Measurements from ENCODE around the gene USE1. TPM values are rescaled to one million over a fixed set of nuclear protein-coding genes. Genes with fewer than 3 reads are reported as not detected.
A peak's percentile ranks its signal among the peaks of the same experiment; 100 is the strongest.

USE1 gene
- polyA plus RNA-seq, 3 donors: 41.1 to 61.7 (median 45.7) TPM

DNA sequence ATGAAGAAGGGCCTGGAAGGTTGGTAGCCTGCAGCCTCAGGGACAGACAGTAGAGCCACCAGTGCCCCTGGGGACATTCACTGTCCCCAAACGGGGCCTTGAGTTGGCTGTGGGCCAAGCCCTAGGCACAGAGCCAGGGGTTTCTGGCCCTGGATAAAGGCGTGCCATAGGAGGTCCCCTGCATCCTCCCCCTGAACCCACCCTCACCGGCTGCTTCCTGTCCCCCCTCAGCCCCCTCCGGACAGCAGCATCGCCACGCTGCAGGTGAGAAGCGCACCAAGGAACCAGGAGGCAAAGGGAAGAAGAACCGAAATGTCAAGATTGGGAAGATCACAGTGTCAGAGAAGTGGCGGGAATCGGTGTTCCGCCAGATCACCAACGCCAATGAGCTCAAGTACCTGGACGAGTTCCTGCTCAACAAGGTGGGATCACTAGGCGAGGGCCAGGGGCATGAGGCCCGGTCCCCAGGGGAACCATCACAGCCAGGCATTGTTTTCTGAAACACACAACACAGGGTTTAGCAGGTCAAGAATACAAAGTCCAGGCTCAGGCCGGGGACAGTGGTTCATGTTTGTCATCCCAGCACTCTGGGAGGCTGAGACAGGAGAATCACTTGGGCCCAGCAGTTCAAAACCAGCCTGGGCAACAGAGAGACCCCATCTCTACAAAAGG lies 14.6 kb upstream of the USE1 start:
- WGBS, 3 donors: 84 to 87% (median 85%) methylated on average over 16 of the region's 16 CpGs

GRCh38 chr19:17202249-17202648 lies 12.9 kb upstream of the USE1 start:
- 83 to 88% (median 86%) methylated on average over 9 of the region's 9 CpGs for WGBS, 3 donors
- no peak overlapping the region for H3K27ac ChIP-seq (ENCODE audit: low read depth, low read length)

More for the DNA sequence above, 14.6 kb upstream of the USE1 start:
- H3K27ac ChIP-seq (ENCODE audit: low read depth, low read length): no peak overlapping the region

- no peak overlapping the region for H3K27ac ChIP-seq (ENCODE audit: low read depth, low read length)
- 87 to 95% (median 91%) methylated on average over 17 of the region's 17 CpGs for WGBS, 3 donors
These were observed 12.4 kb upstream of the USE1 start for GRCh38 chr19:17202713-17203112.

DNA sequence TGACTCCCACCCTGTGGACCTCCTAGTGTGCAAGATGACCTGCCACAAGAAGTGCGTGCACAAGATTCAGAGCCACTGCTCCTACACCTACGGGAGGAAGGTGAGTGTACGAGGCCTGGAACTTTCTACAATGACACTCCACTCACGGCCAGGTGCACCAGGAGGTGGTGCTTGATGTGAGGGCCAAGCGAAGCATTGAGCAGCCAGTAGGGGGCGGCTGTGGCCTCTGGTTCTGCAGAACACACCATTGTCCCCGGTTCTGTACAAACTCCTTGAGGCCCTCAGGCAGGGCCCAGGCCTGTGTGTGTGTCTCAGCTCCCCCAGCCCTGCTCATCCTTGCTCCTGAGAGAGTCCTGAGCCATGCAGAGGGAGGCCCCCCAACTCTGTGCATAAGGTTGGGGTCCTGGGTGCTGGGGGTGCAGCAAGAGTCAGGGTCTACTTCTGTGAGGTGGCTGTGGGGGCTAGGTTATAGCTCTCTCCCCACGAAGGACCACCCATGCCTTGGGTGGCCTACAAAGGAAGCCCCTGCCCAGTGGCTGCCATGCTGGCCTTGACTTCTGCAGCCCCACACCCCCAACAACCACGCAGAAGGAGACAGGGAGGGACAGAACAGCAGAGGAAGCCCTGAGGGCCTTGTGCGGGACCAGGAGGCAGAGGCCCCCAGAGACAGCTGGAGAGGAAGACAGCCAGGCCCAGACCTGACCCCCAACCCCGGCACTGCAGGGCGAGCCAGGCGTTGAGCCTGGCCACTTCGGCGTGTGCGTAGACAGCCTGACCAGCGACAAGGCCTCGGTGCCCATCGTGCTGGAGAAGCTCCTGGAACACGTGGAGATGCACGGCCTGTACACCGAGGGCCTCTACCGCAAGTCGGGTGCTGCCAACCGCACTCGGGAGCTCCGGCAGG lies 9.7 kb upstream of the USE1 start:
- WGBS, 3 donors: 76 to 86% (median 83%) methylated on average over 27 of the region's 27 CpGs
- H3K27ac ChIP-seq (ENCODE audit: low read depth, low read length): no peak overlapping the region

DNA sequence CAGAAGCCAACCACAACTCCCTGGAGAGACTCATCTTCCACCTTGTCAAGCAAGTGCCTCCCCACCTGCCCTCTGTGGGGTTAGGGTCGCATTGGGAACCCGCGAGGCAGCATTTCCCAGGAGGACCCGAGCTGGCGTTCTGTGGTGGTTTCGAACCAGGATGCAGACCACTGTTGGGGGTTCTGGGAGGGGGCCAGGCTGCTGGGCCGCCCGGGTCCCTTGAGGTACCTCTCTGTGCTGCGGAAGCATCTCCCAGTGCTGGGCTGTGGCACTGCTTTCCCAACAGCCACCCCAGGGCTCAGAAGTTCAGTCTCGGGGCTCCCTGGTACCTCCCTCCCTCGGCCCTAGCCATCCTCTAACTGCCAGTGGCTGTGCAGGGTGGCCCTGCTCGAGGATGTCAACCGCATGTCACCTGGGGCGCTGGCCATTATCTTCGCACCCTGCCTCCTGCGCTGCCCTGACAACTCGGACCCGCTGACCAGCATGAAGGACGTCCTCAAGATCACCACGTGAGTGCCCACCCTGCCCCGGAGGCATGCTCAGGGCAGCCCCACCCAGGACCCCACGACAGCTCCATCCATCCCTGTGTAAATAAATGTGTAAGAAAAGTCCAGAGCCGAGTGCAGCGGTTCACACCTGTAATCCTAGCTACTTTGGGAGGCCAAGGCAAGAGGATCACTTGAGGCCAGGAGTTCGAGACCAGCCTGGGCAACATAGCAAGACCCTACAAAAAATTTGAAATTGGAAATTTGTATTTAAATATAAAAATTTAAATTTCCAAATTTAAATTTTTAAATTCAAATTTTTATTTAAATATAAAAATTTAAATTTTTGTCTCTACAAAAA lies 8.2 kb upstream of the USE1 start:
- WGBS, 3 donors: 94 to 96% (median 94%) methylated on average over 25 of the region's 25 CpGs
- H3K27ac ChIP-seq (ENCODE audit: low read depth, low read length): no peak overlapping the region

DNA sequence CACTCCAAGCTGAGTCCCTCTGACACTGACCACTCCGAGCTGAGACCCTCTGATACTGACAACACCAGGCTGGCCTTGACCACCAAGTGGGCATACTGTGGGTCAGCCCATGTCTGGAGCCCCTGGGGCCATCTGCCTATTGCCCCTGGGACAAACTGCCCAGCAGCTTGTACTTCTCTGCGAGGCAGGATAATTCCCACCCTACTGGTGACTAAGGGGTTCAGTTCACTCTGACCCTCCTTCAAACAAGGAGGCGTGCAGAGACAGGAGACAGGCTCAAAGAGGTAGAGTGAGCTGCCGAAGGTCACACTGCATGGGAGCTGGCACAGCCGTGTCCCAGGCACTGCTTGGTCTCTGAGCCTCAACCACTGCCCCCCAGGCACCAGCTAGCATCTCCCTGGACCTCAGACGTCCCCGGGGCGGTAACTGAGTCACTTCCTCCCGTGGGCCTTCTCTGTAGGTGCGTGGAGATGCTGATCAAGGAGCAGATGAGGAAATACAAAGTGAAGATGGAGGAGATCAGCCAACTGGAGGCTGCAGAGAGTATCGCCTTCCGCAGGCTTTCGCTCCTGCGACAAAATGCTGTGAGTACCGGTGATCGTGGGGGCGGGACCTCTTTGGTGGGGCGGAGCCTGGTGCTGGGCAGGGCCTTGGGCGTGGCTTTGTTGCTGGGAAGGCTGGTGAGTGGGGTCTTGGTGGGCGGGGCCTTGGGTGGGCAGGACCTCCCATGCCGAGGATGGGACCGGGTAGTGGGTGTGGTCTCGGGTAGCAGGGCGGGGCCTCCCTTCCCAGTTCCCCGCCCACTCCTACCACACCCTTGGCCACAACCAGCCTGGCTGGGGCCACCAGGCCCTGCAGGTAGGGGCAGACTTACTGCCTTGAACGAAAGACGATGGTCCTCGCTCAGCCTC lies 5.8 kb upstream of the USE1 start:
- H3K27ac ChIP-seq (ENCODE audit: low read depth, low read length): no peak overlapping the region
- 74 to 78% (median 76%) methylated on average over 28 of the region's 28 CpGs for WGBS, 3 donors

- H3K27ac ChIP-seq (ENCODE audit: low read depth, low read length): no peak overlapping the region
- whole genome bisulfite sequencing, 3 donors: 85 to 89% (median 88%) methylated on average over 14 of the region's 14 CpGs
These were observed 4.9 kb upstream of the USE1 start for GRCh38 chr19:17210296-17210695.

DNA sequence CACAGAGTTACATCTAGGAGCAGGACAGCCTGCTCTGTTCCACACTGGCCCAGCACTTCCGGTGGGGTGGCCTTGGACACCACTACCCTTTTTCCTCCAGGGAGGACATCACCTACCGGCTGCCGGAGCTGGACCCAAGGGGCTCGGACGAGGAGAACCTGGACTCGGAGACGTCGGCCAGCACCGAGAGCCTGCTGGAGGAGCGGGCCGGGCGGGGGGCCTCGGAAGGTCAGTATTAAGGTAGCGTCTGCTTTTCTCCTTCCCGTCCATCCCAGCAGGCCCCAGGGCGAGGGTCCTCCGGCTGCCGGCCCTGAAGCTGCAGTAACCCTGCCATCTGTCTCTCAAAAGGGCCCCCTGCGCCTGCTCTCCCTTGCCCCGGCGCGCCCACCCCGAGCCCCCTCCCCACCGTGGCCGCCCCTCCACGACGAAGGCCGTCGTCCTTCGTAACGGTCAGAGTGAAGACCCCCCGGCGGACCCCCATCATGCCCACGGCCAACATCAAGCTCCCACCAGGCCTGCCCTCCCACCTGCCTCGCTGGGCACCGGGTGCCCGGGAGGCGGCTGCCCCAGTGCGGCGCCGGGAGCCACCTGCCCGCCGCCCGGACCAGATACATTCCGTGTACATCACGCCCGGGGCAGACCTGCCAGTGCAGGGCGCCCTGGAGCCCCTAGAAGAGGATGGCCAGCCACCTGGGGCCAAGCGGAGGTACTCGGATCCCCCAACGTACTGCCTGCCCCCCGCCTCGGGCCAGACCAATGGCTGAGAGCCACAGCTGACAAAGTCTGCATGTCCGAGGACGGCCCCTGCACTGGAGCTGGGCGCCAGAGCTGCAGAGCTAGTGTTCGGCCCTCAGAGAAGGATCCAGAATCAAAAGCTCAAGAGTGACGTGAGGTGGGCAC lies 3.4 kb upstream of the USE1 start:
- 92 to 94% (median 93%) methylated on average over 50 to 58 of the region's 58 CpGs for WGBS, 3 donors
- no peak overlapping the region for H3K27ac ChIP-seq (ENCODE audit: low read depth, low read length)

DNA sequence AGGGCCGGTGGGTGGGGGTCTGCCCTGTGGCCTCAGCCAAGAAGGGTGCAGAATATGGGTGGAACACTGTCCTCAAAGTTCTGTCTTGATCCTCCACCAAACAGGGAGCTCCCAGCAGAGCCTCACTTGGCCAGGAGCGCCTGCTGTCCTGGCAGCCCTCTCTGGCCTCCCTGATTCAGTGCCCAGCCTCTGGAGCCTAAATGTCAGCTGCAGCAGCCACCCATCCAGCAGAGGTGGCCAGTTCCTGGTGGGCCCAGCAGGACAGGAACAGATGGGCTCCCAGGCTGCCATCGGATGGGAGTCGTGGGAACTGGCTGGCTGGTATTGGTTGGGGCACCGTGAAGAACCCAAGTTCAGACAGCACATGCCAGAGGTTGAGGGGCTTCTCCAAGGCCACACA lies 1.8 kb upstream of the USE1 start:
- WGBS, 3 donors: 73 to 91% (median 86%) methylated on average over 5 of the region's 5 CpGs
- H3K27ac ChIP-seq (ENCODE audit: low read depth, low read length): no peak overlapping the region

DNA sequence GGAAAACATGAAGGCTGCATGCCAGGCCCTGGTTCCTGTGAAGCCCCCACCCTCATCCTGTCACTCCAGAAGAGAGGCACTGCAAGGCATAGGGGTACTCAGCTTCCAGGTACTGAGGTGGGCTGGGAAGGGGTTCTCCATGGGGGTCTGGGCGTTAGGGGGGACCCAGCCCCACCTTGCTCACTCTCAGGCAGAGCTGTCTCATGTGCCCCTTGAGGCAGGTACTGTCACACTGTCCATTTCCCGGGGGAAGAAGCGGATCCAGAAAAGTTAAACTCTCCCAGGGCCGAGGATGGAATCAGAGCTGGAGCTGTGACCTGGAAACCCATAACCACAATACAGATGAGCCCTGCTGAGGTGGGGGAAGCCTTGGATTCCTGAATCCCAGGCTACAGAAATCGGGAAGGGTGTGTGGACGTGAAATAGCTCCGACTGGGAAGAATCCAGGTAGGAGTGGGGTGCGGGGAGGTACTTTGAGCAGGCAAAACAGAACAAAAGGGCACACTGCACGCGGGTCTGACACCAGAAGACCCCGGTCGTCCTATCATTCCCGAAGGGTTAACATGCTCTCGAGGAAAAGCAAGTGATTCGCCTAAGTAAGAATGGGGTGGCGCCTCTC lies 540 bp upstream of the USE1 start:
- 23 to 37% (median 32%) methylated on average over 16 of the region's 16 CpGs for WGBS, 3 donors

DNA sequence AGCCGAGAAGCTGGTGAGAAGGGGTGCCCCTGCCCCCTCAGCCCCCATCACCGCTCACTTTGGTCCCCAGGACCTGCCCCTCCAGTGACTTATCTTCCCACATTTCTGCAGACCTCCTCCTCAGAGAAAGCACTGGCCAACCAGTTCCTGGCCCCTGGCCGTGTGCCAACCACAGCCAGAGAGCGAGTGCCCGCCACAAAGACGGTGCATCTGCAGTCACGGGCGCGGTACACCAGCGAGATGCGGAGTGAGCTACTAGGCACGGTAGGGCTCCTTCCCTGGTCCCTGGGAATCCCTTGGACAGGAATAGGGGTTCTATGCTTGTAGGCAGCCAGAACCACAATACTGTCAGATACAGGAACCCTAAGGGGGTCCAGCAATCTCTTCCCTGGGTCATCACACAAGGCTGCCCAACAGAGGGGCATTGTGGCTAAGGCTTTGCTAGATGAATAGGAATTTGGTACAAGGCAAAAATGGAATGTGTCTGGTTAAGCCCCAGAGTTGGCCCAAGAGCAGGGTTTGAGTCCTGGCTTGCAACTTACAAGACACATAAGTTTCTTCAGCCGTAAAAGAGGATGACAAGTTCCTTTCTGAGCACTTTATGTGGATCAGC lies 1.0 kb downstream of the USE1 start:
- no peak overlapping the region for H3K27ac ChIP-seq (ENCODE audit: low read depth, low read length)
- 73 to 87% (median 76%) methylated on average over 13 of the region's 13 CpGs for WGBS, 3 donors

More for the DNA sequence above, 540 bp upstream of the USE1 start:
- H3K27ac ChIP-seq (ENCODE audit: low read depth, low read length): peak overlapping the region; percentile 28

DNA sequence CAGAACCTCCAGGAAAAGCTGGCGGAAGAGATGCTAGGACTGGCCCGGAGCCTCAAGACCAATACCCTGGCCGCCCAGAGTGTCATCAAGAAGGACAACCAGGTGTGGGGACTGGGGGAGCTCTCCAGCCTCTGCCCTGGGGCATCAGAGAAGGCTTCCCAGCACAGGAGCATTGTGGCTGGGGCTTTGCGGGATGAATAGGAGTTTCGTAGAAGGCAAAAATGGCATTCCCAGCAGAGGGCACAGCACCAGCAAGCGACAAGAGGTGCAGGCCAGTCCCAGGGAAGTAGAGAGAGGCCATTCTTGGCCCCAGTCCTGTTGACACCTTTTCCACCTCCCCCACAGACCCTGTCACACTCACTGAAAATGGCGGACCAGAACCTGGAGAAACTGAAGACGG lies 4.1 kb downstream of the USE1 start:
- 97 to 99% (median 97%) methylated on average over 8 of the region's 8 CpGs for WGBS, 3 donors
- H3K27ac ChIP-seq (ENCODE audit: low read depth, low read length): no peak overlapping the region

DNA sequence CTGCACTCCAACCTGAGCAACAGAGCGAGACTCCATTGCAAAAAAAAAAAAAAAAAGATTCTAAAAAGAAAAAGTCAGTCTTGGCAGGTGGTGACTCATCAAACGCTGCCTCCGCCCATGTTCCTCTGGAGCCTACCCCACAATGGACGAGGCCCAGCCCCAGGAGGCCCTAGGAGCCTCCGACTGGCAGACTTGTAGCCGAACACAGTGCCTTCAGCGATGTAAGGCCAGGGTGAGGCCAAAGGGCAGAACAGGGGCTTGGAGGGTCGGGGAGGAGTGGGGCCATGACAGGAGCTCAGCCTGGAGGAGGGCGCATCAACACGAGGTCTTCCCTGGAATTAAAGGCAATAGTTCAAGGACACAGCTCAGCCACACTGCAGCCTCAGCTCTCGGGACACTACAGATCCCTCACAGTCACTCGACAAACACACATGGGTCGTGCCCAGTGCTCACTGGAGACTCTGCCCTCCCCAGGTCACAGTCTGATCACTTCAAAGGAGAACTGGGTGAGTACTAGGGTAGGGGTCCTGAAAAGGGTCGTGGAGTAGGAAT lies 5.1 kb downstream of the USE1 start:
- 42 to 46% (median 43%) methylated on average over 14 of the region's 14 CpGs for WGBS, 3 donors
- no peak overlapping the region for H3K27ac ChIP-seq (ENCODE audit: low read depth, low read length)

DNA sequence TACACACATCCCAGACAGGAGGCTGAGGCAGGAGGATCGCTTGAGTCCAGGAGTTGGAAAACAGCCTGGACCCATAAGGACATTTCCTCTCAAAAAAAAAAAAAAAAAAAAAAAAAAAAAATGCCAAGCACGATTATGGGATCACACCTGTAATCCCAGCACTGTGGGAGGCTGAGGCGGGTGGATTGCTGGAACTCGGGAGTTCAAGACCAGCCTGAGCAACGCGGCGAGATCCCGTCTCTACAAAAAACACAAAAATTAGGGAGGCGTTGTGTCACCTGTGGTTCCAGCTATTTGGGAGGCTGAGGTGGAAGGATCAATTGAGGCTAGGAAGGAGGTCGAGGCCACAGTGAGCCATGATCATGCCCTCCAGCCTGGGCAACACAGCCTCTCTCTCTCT lies 9.9 kb downstream of the USE1 start:
- 83 to 85% (median 84%) methylated on average over 10 of the region's 10 CpGs for WGBS, 3 donors
- no peak overlapping the region for H3K27ac ChIP-seq (ENCODE audit: low read depth, low read length)

DNA sequence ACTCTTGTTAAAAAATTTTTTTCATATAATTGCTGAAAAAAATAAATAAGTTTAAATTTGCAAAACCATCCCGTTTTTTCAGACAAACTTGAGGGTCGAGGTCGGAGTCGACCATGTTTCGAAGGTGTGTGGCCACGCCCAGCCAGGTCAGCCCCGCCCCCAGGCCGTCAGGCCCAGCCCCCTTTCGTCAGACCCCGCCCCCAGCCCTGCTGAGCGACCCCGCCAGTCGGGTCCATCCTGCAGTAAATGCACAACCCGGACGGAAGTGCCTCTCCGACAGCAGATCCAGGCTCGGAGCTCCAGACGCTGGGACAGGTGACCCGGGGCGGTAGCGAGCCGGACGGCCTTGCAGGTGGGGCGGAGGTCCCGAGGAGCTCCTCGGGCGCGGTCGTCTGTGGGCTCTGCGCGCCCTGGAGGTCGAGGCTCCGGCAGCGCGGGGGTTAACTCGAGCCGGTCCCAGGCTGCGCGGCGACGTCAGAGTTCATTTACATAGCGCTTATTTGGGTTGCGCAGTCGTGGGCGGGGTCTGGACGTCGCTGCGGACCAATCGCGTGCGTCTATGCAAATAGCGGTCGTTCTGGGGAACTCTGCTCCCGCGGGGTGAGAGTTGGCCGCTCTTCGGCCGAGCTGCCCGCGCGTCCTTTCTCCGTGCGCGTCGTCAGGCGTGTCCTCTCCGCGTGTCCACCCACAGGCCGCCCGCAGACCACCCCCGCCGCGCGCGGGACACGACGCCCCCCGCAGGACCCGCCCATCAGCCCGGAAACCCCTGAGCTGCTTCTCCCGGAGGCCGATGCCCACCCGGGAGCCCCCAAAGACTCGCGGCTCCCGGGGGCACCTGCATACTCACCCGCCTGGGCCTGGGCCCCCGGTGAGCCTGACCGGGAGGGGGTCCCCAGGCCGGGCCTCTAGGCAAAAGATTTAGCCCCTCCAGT lies 11.1 kb downstream of the USE1 start, which contains the start of gene OCEL1:
Gene OCEL1 (plus strand): TSS at position 225 of the 932 bp plus-strand sequence. CDS start 22 bp downstream, at position 247.
- WGBS, 3 donors: 0 to 1% (median 0%) methylated on average over 64 to 90 of the region's 90 CpGs
- peak within 1 kb of the TSS; percentile 32 for H3K27ac ChIP-seq (ENCODE audit: low read depth, low read length)
